ENCODE measurements around the gene SMPDL3A. TPM values are rescaled to one million over a fixed set of nuclear protein-coding genes. Genes with fewer than 3 reads are reported as not detected.

Gene SMPDL3A
- total RNA-seq, 1 donor, result 23.5 TPM

DNA sequence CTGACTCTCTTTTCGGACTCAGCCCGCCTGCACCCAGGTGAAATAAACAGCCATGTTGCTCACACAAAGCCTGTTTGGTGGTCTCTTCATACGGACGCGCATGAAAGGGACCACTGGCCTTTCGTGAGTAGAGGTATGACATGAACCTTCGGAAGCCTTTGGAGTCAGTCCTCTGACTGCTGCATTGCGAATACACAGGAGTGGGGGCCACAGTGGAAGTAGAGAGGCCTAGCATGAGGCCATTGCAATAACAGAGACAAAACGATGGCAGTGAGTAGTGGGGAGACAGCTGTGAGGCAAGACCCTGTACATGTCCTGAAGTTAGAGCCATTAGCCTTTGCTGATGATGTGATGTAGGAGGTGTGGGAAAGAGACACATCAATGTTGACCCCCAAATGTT is 56.4 kb downstream of the SMPDL3A start:
- no peak overlapping the region for H3K27ac ChIP-seq (ENCODE audit: low read depth, low read length)
- DNase-seq (ENCODE audit: insufficient read length, low spot score, missing footprints), result no peak
- H4K20me1 ChIP-seq (ENCODE audit: insufficient read depth, low read length), result no peaks in the 10 kb centered on the region
- H3K4me1 ChIP-seq (ENCODE audit: insufficient read depth, low read length), result peaks cover 3% of the 10 kb centered on the region
- H3K36me3 ChIP-seq (ENCODE audit: insufficient read depth, low read length), result no peaks in the 10 kb centered on the region
- no peaks in the 10 kb centered on the region for H3K79me2 ChIP-seq (ENCODE audit: insufficient read depth, low read length)
- H3K4me3 ChIP-seq (ENCODE audit: insufficient read depth, low read length), result no peak overlapping the region
- no peaks in the 10 kb centered on the region for H3K27me3 ChIP-seq (ENCODE audit: insufficient read depth, low read length)
- H3K9me3 ChIP-seq (ENCODE audit: low read depth, low read length), result no peaks in the 10 kb centered on the region
- peak overlapping the region; percentile 10 for H2AFZ ChIP-seq (ENCODE audit: low read length)
- H3K4me2 ChIP-seq (ENCODE audit: insufficient read depth, low read length), result no peak overlapping the region
- TF ChIP-seq, protein P1, sequence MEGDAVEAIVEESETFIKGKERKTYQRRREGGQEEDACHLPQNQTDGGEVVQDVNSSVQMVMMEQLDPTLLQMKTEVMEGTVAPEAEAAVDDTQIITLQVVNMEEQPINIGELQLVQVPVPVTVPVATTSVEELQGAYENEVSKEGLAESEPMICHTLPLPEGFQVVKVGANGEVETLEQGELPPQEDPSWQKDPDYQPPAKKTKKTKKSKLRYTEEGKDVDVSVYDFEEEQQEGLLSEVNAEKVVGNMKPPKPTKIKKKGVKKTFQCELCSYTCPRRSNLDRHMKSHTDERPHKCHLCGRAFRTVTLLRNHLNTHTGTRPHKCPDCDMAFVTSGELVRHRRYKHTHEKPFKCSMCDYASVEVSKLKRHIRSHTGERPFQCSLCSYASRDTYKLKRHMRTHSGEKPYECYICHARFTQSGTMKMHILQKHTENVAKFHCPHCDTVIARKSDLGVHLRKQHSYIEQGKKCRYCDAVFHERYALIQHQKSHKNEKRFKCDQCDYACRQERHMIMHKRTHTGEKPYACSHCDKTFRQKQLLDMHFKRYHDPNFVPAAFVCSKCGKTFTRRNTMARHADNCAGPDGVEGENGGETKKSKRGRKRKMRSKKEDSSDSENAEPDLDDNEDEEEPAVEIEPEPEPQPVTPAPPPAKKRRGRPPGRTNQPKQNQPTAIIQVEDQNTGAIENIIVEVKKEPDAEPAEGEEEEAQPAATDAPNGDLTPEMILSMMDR (IDR thresholded peaks at IDR 0.05; ENCODE audit: extremely low read depth, low read depth, low read length), result no peak

GRCh38 chr6:122845916-122846612 is 57.0 kb downstream of the SMPDL3A start:
- H4K20me1 ChIP-seq (ENCODE audit: insufficient read depth, low read length), result no peaks in the 10 kb centered on the region
- H3K27ac ChIP-seq (ENCODE audit: low read depth, low read length), result no peak overlapping the region
- H3K36me3 ChIP-seq (ENCODE audit: insufficient read depth, low read length), result no peaks in the 10 kb centered on the region
- H3K27me3 ChIP-seq (ENCODE audit: insufficient read depth, low read length), result no peaks in the 10 kb centered on the region
- H2AFZ ChIP-seq (ENCODE audit: low read length), result peak overlapping the region; percentile 54
- TF ChIP-seq, protein P1 (IDR thresholded peaks at IDR 0.05; ENCODE audit: extremely low read depth, low read depth, low read length), result no peak
- DNase-seq (ENCODE audit: insufficient read length, low spot score, missing footprints), result peak; percentile 67
- peak overlapping the region; percentile 60 for H3K4me2 ChIP-seq (ENCODE audit: insufficient read depth, low read length)
- peak overlapping the region; percentile 38 for H3K4me3 ChIP-seq (ENCODE audit: insufficient read depth, low read length)
- H3K4me1 ChIP-seq (ENCODE audit: insufficient read depth, low read length), result peaks cover 3% of the 10 kb centered on the region
- H3K79me2 ChIP-seq (ENCODE audit: insufficient read depth, low read length), result no peaks in the 10 kb centered on the region
- H3K9me3 ChIP-seq (ENCODE audit: low read depth, low read length), result no peaks in the 10 kb centered on the region

GRCh38 chr6:122853259-122853995 is 64.4 kb downstream of the SMPDL3A start:
- Histone ChIP-seq H3K27ac (ENCODE audit: low read depth, low read length) (no peak overlapping the region), H4K20me1 (ENCODE audit: insufficient read depth, low read length) (no peaks in the 10 kb centered on the region), H3K4me1 (ENCODE audit: insufficient read depth, low read length) (no peaks in the 10 kb centered on the region), H3K4me2 (ENCODE audit: insufficient read depth, low read length) (no peak overlapping the region), H3K36me3 (ENCODE audit: insufficient read depth, low read length) (no peaks in the 10 kb centered on the region), H3K79me2 (ENCODE audit: insufficient read depth, low read length) (no peaks in the 10 kb centered on the region), H3K9me3 (ENCODE audit: low read depth, low read length) (no peaks in the 10 kb centered on the region), H3K27me3 (ENCODE audit: insufficient read depth, low read length) (no peaks in the 10 kb centered on the region), H2AFZ (ENCODE audit: low read length) (no peak overlapping the region), H3K4me3 (ENCODE audit: insufficient read depth, low read length) (no peak overlapping the region)
- no peak for DNase-seq (ENCODE audit: insufficient read length, low spot score, missing footprints)
- TF ChIP-seq, protein P1 (IDR thresholded peaks at IDR 0.05; ENCODE audit: extremely low read depth, low read depth, low read length), result no peak

Small RNAs within 50 kb of the gene (small RNA-seq; reads per million reads assigned to genes)
- gene RN7SL564P, result not detected

Other genes with a start within 250 kb of the SMPDL3A start
- gene PKIB, start 178.9 kb upstream of the SMPDL3A start, total RNA-seq, result 0.72 and 3.5 TPM in 2 replicates
- gene FABP7, start 9.5 kb upstream of the SMPDL3A start, total RNA-seq, result not detected in 2 replicates
- gene CLVS2, start 207.0 kb downstream of the SMPDL3A start, total RNA-seq, result not detected in 2 replicates

Measured in osteoblast (primary cell).